Esophagus mucosa (tissue), 1 donor: Measurements from ENCODE around the gene SNAPC3. TPM values are rescaled to one million over a fixed set of nuclear protein-coding genes. Genes with fewer than 3 reads are reported as not detected.

Experiments
- ATAC-seq: fragments of 200-7000 bp; cut with Tn5 transposase; one replicate; pipeline ENCODE4 v1.9.1; 2020
- total RNA-seq: library from RNA; stranded (reverse); gene quantifications from one replicate; pipeline ENCODE4 v1.2.4, GENCODE V29; 2023
- donor health status: DM: yes; HTN: yes; CAD: no.

Gene SNAPC3
- total RNA-seq, 1 donor from 2014 or later = 18.4 TPM

GRCh38 chr9:15492485-15493150 is 69.9 kb downstream of the SNAPC3 start:
- ATAC-seq = no peak

GRCh38 chr9:15498246-15498995 is 75.7 kb downstream of the SNAPC3 start:
- ATAC-seq = no peak

DNA sequence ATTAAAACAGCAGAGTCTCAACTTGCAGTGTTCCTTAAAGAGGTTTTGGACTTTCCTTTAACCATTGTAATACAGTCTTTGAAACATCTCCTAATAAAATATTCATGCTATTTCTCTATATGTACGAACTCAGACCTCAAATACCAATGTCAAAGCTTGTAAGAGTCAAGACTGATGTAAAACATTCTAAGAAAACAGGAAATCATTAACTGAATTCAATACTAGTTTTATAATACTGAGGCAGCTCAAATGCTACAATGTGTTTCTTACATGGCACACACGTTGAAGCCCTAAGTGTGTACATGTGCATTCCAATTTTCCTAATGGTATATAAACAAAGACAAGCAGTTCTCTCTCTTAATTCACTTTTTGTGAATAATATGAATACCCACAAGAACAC is 76.5 kb downstream of the SNAPC3 start:
- no peak for ATAC-seq

DNA sequence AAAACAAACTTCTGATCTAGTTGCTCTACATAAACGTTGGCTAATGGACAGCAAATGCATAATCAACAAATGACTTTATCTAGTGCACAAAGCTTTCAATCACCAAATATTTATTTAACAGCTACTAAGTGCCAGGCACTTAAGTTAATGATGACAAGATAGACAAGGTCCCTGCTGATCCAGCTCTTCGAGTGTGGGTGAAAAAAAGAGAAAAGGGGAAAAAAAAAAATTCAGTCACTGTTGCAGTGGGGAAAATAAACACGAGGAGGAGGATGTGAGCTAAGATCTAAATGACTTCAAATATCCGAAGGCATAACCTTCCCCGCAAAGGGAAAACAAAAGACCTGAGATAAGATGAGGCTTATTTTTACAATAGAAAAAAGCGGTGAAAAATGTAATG is 78.5 kb downstream of the SNAPC3 start:
- ATAC-seq = no peak

- no peak for ATAC-seq
These were observed 79.1 kb downstream of the SNAPC3 start for GRCh38 chr9:15501803-15502202.

DNA sequence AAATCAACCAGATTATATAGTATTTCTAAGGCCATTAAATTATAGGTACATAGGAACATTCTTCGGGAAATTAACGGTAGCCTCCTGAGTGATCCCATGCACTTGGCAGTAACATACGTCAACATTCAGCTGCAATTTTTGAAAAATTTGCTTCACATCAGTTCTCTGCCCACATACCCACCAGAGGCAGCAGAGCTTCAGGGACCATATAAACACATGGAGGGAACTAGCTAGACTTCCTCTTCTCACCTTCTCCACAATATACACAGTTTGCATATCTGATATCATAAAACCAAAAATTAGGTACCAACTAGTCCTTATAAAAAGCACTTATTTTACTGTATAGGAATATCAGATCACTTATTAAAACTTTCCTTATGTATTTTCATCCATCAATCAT is 83.2 kb downstream of the SNAPC3 start:
- no peak for ATAC-seq

DNA sequence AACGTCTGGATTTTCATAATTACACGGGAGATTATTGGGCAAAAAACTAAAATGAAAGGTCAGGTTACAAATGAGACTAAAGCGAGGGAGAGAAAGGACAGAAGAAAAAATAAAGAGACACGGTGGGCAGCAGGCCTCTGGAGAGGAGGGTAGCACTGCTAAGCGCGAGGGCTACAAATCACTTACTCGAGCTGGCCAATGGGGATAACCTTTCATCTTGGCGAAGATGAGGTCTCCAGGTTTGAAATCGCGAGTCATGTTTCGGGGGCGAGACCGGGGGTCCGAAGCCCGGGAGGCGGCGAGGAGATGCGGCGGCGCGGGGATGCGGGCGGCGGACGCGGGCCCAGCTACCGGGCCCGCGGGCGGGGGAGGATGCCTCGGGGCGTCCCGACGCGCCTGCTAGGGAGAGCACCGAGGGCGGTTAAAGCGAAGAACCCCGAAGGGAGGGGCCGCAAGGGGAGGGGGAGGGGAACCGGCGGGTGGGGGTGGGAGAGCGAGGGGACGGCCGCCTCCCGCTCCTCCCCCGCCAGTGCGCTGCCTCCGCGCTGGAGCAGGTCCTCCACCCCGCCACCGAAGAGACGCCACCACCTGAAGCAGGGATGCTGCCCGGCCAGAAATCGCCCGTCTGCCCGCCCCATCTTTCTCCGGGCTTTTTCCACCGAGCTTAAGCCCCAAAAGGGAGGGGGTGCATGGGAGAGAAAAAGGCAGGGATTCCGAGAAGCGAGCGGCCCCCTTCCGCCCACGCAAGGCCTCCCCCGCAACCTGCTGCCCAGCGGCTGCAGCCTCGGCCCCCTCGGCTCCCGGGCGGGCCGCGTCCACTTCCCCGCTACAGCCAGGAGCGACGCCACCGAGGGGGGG is 87.5 kb downstream of the SNAPC3 start:
- peak; percentile 51 for ATAC-seq

DNA sequence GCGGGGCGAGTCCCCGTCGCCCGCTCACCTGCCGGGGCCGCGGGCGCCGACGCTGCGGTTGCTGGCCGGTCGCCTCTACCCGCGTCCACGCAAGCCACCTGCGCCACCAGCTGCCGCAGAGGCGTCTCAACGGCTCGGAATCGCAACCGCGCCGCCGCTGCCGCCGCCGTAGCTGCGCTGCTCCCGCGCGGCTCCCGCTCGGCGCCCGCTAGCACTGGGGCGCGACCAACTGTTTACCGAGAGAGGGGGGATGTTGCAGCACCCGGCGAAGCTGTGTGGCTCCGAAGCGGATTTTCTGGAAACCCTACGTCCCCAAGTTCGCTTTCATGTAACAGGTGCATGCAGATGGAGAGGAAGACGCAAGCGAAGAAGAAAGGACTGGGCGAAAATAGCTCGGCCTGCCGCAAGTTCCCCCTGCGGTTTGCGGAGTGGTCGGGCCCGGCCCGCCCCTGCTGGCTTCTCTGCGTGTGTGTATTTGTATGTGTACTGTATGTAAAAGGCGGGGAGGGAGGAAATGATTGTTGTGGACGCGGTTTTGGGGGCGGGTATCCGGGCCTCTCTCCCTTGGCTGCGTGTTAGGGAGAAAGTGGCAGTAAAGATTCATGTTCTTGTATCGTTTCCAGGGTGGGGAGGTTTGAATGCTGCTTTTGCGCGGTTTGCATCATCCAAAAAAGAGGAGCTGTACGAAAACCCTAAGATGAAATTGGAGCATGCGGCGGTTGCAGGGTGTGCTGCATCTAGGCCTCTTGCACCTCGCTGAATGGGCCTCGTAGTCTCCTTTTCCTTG is 88.3 kb downstream of the SNAPC3 start, which contains the start of gene PSIP1:
Gene PSIP1 (minus strand): TSS at position 182 of the 787 bp plus-strand sequence. CDS start 782 bp downstream, outside the sequence.
- peak; percentile 92 for ATAC-seq

Other genes starting within 250 kb of the SNAPC3 start
- 26.2 TPM for gene TTC39B, start 115.7 kb upstream of the SNAPC3 start, total RNA-seq
- 12.6 TPM for gene PSIP1, start 88.1 kb downstream of the SNAPC3 start, total RNA-seq
- 1.4 TPM for gene CCDC171, start 130.2 kb downstream of the SNAPC3 start, total RNA-seq